Central memory CD4-positive, alpha-beta T cell (primary cell): ENCODE results near the gene ATP9A.
"Not testable (repeated sequence)": the region's sequence is repeated elsewhere in the genome, so short reads cannot be mapped to it uniquely, and the experiment has no call there.

Experiments used
- DNase-seq: peaks from one replicate; pipeline ENCODE4 v3.0.0; 2022

Gene ATP9A

DNA sequence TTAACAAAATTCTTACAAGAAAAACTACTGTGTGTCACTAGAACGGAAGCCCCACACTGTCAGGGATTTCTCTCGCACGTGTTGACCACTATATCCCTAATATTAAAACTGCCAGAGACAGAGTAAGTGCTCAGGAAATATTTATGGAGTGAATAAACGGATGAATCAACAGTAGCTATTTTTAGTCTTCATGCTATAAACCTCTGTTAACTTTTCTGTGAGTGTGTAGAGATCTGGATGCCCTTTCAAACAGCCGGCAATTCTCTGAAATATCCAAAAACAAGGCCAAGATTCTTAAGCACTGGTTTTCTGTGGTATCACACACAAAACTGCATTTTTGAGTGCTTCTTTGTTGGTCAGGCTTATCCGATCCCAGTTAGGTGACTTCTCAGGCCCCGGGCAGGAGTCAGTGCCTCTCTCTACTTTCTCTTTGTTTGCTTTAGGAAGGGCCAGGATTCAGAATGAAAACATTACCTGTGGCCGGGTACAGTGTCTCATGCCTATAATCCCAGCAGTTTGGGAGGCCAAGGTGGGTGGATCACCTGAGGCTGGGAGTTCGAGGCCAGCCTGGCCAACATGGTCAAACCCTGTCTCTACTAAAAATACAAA, 15.7 kb downstream of the ATP9A start:
- DNase-seq = no peak

DNA sequence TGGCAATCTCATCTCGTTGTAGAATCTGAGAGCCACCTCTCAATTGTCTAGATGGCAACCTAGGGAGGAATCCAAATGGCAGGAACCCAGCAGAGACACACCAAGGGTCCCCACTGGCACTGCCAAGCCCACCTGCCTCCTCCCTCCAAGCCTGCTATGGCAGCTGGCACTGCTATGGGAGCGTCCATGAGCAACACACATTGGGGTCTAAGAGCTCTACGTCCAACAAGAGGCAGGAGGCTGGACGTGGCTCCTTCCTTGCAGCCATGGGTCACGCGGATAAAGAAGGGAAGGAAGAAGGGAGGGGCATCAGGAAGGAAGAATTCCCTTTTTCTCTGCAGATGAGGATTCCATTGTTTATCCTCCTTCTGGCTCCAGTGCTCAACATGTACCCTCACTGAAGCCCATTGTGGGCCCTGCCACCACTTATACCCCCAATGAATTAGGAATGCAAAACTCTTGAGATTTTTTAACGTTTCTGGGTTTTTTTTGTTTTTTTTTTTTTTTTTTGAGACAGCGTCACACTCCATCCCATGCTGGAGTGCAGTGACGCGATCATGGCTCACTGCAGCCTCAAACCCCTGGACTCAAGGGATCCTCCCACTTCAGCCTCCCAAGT, 17.3 kb downstream of the ATP9A start:
- DNase-seq = no peak

DNA sequence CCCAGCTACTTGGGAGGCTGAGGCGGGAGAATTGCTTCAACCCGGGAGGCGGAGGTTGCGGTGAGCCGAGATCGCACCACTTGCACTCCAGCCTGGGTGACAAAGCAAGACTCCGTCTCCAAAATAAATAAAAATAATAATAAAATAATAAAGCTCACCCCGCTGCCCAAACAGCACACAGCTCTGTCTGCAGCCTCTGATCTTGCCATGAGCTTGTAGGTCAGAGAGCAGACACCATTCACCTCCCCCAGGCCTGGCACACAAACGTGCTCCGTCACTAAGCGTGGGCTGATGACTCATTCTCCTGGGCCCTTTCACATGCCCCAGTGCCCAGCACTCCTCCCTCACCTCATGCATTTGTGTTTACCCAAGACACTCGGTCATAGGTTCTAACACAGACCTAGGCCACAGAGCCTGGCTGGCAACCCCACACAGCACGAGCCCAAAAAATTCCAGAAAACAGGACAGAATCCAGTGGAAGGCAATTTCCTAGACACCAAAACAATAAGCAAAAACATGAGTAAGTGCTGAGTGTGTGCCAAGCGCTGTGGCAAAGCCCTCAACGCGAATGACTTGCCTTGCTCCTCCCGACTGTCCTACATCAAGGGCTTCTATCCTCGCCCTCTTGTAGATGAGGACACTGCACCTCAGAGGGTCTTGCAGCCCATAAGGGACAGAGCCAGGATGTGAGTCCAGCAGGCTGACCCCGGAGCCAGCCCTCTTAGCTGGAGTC, 18.0 kb downstream of the ATP9A start:
- no peak for DNase-seq

DNA sequence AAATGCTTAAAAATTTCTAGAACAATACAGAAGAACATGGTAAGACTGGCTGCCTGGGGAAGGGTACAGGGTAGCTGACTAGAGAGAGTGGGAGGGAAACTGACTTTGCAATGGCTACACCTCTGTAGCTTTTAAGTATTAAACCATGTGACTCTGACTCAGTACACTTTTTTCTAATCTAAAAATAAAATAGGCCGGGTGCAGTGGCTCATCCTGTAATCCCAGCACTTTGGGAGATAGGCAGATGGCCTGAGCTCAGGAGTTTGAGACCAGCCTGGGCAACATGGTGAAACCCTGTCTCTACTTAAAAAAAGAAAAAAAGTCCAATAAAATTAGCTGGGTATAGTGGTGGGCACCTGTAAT, 18.5 kb downstream of the ATP9A start:
- DNase-seq = no peak

DNA sequence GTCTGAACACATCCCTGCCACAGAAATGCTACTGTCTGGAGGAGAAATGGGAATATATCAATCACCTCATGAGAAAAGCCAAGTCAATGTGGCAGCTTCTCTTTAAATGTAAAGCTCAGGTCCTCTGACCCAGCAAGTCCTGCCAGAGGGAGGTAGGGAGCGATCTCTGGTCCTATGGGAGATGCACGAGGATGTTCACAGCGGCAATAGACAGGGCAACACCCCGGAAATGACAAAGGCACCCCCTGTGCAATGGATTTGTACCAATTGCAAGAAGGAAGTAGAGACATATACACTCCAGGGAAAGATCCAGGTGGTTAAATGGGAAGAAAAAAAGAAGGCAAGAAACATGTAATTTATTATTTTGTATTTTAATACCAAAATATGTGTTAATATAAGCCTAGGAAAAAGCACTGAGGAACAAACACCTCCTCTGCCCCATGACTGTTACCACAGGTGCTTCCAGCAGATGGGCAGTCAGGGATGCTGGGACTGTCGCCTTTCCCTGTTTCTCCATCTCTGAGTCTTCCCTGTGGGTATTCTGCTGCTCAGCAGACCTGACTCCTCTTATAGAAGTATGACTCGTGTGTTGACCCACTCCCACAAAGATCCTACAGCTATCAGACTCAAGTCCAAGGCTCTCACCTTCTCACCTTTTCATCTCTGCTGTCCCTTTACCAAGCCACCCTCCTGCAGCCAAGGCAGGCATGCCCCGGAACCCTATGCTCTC, 20.8 kb downstream of the ATP9A start:
- no peak for DNase-seq

DNA sequence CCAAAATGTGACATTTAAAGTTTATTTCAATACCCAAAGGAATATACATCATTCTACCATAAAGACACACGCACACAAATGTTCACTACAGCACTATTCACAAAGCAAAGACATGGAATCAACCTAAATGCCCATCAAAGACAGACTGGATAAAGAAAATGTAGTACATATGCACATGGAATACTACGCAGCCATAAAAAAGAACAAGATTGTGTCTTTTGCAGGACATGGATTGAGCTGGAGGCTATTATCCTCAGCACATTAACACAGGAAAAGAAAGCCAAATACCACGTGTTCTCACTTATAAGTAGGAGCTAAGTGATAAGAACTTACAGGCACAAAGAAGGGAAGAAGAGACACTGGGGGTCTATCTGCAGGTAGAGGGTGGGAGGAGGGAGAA, 22.4 kb downstream of the ATP9A start:
- no peak for DNase-seq

DNA sequence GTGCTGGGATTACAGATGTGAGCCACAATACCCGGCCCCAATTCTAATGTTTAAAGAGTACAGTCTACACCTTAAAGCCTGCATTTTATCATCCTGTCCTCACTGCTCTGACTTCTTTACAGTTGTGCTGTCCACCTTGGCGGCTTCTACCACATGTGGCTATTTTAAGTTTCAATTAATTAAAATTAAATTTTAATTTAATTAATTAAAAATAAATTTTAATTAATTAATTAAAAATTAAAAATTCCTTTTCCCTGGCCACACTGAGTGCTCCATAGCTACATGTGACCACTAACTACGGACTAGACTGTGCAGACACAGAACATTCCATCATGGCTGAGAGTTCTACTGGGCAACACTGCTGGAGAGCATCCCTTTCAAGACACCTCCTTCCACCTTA, 27.4 kb downstream of the ATP9A start:
- DNase-seq = no peak

DNA sequence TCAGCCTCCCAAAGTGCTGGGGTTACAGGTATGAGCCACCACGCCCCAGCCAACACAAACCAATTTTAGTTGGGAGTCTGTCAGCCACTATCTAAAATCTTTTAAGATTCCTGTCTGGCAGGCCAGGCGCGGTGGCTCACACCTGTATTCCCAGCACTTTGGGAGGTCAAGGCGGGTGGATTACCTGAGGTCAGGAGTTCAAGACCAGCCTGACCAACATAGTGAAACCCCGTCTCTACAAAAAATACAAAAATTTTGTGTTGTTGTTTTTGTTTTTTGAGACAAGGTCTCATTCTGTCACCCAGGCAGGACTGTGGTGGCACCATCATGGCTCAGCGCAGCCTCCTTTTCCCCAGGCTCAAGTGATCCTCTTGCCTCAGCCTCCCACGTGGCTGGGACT, 27.9 kb downstream of the ATP9A start:
- DNase-seq = not testable (repeated sequence)

DNA sequence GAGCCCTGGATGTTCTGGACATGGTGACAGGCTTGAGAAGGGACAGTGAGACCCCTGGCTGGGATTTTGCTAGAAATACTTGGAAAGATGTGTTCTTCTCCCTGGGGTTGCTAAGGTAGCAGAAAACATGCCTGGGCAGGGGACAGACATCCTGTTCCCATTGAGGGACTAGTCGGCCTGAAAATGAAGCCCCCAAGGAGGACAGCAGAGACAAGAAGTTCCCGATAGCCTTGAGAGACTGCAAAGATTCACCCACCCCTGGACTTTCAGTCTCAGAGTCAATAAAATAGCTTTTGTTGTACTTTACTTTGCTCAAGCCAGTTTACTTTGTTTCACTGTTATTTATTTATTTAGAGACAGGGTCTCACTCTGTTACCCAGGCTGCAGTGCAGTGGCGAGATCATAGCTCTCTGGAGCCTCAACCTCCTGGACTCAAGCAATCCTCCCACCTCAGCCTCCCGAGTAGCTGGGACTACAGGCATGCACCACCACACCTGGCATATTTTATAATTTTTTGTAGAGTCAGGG, 28.4 kb downstream of the ATP9A start:
- DNase-seq = no peak

DNA sequence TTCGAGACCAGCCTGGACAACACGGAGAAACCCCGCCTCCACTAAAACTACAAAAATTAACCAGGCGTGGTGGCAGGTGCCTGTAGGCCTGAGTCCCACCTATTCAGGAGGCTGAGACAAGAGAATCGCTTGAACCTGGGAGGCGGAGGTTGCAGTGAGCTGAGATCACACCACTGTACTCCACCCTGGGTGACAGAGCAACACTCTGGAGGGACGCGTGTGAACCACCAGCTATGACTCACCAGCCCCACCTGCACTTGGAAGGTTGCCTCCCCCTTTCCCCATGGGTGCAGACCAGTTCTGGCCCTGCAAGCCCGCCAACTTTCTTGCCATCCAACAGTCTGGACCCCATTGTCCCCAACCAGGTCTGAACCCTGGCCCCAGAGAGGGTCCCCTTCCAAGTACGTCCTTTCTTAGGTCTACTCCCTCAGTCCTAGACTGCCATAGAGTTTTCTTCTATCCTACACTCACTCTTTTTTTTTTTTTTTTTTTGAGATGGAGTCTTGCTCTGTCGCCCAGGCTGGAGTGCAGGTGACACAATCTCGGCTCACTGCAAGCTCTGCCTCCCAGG, 29.2 kb downstream of the ATP9A start:
- no peak for DNase-seq

DNA sequence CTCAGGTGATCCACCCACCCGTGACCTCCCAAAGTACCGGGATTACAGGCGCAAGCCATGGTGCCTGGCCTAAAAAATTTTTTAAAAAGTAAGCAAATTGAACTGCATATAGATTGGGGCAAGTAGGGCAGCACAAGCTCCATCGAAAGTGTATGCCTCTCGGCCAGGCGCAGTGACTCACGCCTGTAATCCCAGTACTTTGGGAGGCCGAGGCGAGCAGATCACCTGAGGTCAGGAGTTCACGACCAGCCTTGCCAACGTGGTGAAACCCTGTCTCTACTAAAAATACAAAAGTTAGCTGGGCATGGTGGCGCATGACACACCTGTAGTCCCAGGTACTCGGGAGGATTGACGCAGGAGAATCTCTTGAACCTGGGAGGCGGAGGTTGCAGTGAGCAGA, 29.9 kb downstream of the ATP9A start:
- DNase-seq = not testable (repeated sequence)

DNA sequence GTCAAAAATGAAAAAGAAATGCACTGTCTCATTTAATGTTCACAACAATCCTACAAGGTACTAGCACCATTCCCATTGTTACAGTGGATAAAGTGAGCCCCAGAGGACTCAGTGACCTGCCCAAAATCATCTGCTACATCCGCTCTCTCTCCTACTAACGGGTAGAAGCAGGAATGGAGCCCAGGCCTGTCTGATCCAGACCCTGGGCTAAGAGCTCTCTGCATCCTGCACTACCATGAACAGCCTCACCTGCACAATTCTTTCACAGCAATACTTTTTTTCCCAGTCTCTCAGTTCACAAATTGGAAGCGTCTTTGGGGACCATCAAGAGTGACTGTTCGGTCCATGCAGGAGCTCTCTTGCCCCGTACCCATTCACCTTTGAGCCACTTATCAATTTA, 31.2 kb downstream of the ATP9A start:
- DNase-seq = no peak

DNA sequence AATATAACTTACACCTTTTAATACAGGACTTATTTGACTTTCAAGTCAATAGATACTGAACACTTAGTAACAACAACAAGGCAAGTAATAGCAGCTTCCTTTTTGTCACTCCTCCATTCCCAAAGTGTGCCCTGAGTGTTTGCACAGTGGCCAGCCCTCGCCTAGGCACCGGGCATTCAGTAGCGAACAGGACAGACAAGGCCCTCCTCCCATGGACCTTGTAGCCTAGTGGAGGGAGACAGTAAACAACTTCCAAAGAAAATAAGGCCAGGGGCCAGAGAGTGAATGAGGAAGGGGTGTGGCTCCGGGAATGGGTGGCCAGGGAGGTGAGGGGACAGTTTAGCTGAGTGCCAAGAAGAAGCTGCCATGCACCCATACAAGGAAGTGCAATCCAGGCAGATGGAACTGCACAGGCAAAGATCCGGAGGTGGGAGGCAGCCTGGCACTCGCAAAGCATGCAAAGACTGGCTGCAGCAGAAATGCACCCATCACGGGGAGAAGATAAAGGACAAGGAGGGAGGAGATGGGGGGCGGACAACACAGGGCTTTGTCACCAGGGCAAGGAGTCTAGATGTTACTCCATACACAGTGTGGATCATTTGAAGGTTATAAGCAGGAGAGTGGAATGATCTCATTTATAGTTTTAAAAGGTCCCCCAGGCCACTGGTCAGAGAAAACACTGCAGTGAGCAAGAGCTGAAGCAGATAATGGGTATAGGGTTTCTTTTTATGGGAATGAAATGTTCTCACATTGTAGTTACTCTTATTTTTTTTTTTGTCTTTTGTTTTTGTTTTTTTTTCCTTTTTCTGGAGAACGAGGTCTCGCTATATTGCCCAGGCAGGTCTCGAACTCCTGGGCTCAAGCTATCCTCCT, 32.2 kb downstream of the ATP9A start:
- no peak for DNase-seq

DNA sequence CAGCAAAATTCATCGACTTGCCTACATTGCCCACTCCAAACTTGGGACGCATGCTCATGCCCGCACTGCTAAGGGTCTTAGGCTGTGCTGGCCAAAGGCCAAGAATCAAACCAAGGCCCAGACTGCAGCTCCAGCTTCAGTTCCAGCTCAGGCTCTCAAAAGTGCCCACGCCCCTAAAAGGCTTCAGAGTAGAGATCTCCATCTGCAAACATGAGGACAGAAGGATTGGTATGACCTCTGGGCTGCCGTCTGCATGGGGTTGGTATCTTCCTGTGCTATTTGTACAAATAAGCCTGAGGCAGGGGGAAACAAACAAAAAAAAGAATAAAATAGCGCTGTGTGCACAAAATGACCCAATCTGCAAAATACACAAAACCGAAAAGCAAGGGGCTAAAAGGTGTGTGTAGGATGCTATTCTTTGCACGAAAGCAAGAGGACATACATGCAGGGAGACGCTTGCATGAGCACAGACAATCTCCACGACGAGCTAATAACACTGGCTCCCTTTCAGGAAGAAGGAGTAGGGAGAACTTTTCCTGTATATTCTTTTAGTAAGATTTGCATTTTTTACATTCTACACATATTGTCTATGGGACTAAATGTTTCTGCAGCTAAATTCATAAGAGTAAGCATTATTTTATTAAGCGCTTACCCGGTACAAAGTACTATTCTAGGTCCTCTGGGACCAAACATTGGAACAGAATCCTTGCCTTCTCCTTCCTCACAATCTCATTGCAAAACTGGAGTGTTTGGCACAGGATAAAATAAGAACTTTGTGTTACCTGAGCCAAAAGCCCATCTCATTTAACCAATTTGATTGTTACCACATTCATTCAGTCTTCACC, 33.1 kb downstream of the ATP9A start:
- DNase-seq = no peak

DNA sequence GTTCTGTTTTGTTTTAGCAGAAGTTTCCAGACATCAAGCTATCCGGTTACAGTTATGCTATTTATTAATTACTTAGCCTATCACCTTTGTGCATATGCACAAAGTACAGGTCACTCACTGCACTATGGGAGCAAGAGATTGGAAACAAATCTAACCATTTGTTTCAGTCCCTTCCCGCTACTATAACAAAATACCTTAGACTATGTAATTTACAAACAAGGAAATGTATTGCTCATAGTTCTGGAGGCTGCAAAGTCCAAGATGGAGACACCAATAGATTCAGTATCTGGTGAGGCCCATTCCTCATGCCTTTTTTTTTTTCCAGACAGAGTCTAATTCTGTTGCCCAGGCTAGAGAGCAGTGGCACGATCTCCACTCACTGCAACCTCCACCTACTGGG, 35.1 kb downstream of the ATP9A start:
- DNase-seq = no peak

DNA sequence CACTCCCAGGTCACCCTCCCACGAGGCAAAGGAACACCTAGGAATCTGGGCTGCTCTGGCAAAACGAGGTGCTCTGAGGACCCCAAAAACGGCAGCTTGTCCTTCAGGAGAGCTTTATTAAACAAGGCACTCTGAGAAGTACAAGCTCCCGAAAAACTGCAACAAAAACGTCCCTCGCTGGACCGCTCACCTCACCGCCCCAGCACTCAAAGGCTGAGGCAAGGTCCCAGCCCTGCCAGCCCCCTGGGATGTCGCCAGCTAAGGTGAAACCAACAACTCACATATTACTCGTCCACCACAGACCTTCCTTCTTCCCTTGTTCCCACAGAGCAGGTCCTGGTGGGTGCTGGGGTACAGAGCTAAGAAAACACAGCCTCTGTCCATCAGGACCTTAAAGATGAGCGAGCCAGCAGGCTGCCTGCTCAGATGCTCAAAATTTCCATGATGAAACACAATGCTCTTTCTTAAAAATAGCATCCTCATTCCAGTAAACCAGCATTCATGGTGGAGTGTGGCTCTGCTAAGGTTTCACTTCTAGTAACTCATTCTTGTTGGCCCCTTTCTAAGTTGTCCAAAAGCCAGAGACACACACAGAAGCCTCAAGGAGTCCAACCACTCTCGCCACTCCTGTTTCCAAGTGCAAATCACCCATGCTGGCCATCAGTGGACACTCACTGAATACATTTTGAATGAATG, 35.9 kb downstream of the ATP9A start:
- DNase-seq = no peak

DNA sequence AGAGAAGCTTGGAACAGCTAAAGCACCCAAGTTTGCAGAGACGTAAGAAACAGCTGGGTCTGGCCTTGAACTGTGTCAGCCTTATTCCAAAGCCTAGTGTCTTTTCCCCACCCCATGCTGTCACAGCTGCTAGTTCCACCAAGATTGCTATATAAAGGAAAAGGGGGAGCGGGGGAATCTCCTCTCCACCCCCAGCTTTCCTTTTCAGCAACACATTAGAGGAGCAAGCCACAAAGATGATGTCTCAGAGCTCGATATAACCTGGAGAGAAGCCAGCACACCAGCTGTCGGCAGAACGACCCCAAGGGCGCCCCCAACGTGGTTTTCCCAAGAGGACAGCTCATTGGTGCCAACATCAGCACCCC, 36.5 kb downstream of the ATP9A start:
- no peak for DNase-seq

DNA sequence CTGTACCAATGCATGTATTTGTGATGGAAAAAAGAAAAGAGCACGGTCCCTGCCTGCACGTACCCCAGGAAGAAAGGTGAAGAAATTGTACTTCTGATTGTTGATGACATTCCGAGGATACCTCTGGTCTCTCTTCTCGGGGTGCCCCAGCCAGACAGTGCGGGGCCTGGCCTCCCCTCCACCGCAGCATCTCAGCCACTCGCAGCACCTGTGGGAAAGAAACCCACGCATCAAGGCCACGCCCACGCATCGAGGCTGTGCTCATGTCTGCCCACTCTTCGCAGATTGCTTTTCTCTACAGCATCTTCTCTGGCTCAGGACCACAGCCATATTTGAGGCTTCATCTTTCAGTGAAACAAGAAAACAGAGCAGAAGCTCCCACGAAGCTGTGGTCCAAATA, 38.4 kb downstream of the ATP9A start:
- no peak for DNase-seq

DNA sequence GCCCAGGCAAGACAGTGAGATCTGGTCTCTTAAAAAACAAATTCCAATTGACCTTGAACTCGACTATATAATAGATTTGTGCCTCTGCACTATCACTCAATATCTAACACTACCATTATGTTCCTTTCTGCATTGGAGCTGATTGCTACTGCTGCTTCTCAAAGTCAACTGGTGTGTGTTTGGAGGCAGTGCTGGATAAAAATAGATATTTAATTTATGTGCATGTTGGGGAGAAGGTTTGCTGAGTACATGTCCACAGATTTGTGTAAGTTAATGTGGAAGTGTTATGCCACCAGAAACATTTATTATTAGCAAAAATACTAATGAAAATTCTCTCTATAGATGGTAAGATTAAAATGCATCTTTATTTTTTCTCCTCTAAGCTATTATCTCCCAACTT, 39.5 kb downstream of the ATP9A start:
- no peak for DNase-seq

DNA sequence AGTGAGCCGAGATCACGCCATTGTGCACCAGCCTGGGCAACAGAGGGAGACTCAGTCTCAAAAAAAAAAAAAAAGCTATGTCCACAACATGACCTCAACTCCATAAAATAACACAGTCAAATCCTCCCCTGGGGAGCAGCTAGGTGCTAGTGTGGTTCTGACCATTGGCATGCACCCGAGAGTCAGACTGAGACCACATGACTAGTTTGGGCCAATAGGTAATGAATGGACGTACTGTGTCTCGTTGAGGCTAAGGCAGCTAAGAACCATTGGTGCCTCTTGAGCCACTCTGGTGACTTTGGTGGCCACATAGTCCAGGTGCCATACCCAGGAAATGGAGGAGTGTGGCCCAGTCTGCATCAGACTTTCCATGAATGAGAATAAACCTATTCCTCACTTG, 40.3 kb downstream of the ATP9A start:
- DNase-seq = no peak
